KMS-11 (cell line): ENCODE results near the gene SLC25A18.
"Not testable (repeated sequence)": the region's sequence is repeated elsewhere in the genome, so short reads cannot be mapped to it uniquely, and the experiment has no call there.

ENCODE experiments used
- H2AFZ ChIP-seq: fragments of 200-600 bp; sonication (generic); 2 replicates; pipeline ENCODE4 v1.6.1; 2016; ENCODE audit warnings: antibody characterized with exemption, mixed run types, low read depth
- H3K27ac ChIP-seq: fragments of 200-600 bp; sonication (generic); 2 replicates; pipeline ENCODE4 v1.6.1; 2016; ENCODE audit warnings: mild to moderate bottlenecking, mixed run types
- H3K27me3 ChIP-seq: fragments of 200-600 bp; sonication (generic); 2 replicates; pipeline ENCODE4 v1.6.1; 2017; ENCODE audit warnings: mild to moderate bottlenecking, low read depth, mixed run types, moderate library complexity; ENCODE audit not compliant: insufficient read depth
- H3K36me3 ChIP-seq: fragments of 200-600 bp; sonication (generic); 2 replicates; pipeline ENCODE4 v1.6.1; 2017; ENCODE audit warnings: mild to moderate bottlenecking, mixed run types; ENCODE audit not compliant: insufficient read depth
- H3K4me1 ChIP-seq: fragments of 200-600 bp; sonication (generic); 2 replicates; pipeline ENCODE4 v1.6.1; 2016; ENCODE audit warnings: mild to moderate bottlenecking, low read depth, mixed run types; ENCODE audit not compliant: poor library complexity, severe bottlenecking
- H3K4me2 ChIP-seq: fragments of 200-600 bp; sonication (generic); 2 replicates; pipeline ENCODE4 v1.7.0; 2016; ENCODE audit warnings: mild to moderate bottlenecking, mixed run types
- H3K4me3 ChIP-seq: fragments of 200-600 bp; sonication (generic); IDR thresholded peaks from 2 replicates; pipeline ENCODE4 v1.6.1; 2017; ENCODE audit warnings: low read depth, low read length, mixed read lengths; ENCODE audit not compliant: insufficient read depth
- H3K79me2 ChIP-seq: fragments of 200-600 bp; sonication (generic); 2 replicates; pipeline ENCODE4 v1.6.1; 2016; ENCODE audit warnings: low read depth, mixed run types; ENCODE audit not compliant: insufficient read depth
- H3K9ac ChIP-seq: fragments of 200-600 bp; sonication (generic); 2 replicates; pipeline ENCODE4 v1.6.1; 2016; ENCODE audit warnings: mild to moderate bottlenecking, mixed run types
- H4K20me1 ChIP-seq: fragments of 200-600 bp; sonication (generic); 2 replicates; pipeline ENCODE4 v1.6.1; 2016; ENCODE audit warnings: mild to moderate bottlenecking, mixed run types; ENCODE audit not compliant: insufficient read depth
- CTCF ChIP-seq: fragments of 200-600 bp; sonication (generic); conservative IDR thresholded peaks from 2 replicates; pipeline ENCODE4 v1.6.1; 2017; ENCODE audit warnings: low read depth, mild to moderate bottlenecking, antibody characterized with exemption, low read length, moderate library complexity, mixed read lengths

SLC25A18 gene

DNA sequence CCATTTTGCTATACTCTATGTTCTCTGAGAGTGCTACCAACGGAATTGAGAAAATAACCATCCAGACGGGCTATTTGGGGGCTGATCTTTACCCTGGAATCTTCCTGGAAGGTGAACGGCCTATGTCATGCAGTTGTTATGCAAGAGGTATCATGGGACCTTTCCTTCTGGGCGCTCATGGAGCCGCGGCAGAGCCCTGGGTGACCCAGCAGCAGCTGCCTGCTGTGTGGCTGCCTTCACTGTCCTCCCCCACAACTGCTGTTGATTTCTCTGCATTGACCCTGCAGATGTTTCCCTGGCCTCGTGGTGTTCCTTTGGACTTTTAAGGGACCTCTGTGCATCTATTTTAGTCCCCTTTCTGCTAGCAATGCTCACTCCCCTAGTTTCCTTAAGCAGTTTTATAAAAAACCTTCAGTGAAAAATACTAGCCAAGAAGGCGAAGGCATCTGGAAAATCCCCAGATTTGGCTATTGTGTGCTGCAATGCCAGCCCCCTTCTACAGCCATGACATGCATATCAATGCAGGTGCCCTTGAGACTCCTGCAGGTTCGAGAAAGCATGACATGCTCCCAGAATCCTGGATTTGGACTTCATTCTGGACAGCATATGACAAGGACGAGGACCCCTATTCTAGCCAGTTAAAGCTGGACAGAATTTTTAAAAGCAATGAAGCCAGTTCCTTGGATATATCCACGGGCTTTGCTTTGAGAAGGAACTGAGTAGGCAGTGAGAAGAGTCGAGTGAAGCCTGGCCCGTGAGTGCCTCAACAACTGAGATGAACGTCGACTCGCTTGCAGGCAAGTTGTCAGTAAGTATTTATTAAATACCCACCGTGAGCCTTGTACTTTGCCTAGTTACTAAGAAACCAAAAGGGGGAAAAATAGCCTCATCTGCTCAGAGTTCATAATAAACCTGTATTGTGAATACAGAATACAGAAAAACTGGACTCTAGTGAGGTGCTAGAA lies at the start of gene SLC25A18:
TSS of gene SLC25A18 (plus strand) at position 593 of the 965 bp plus-strand sequence. CDS start 16,447 bp downstream, outside the sequence.
- no peak within 1 kb of the TSS for H2AFZ ChIP-seq
- TF ChIP-seq CTCF: no peak
- no peak within 1 kb of the TSS for H3K27ac ChIP-seq
- no peaks in the 10 kb centered on the region for H3K79me2 ChIP-seq
- H4K20me1 ChIP-seq: no peaks in the 10 kb centered on the region
- no peaks in the 10 kb centered on the region for H3K36me3 ChIP-seq
- H3K4me1 ChIP-seq: no peaks in the 10 kb centered on the region
- no peak within 1 kb of the TSS for H3K9ac ChIP-seq
- H3K4me3 ChIP-seq: no peak within 1 kb of the TSS
- H3K27me3 ChIP-seq: no peaks in the 10 kb centered on the region
- H3K4me2 ChIP-seq: no peak within 1 kb of the TSS

DNA sequence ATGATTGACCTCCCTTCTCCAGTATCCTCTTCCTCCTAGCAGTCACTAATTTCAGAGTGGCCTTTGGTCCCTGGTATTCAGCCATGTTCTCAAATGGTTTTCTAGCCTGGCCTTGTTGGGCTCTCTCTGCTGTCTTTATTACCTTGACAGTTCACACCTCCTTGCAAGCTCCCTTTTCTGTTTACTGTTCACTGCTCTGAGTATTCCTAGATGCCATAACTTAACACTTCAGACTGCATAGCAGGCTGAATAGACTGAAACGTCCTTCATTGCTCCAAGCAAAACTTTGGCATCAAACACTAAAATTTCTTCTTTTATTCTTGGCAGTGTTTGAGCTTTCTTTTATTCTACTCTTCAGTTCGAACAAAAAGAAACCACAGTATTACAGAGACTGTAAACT lies 49.7 kb upstream of the SLC25A18 start:
- H3K4me2 ChIP-seq: no peak overlapping the region
- H3K9ac ChIP-seq: no peak overlapping the region
- no peak overlapping the region for H3K27ac ChIP-seq
- no peaks in the 10 kb centered on the region for H4K20me1 ChIP-seq
- no peaks in the 10 kb centered on the region for H3K36me3 ChIP-seq
- H3K4me3 ChIP-seq: no peak overlapping the region
- no peak overlapping the region for H2AFZ ChIP-seq
- H3K27me3 ChIP-seq: no peaks in the 10 kb centered on the region
- TF ChIP-seq CTCF: no peak
- H3K4me1 ChIP-seq: no peaks in the 10 kb centered on the region
- H3K79me2 ChIP-seq: no peaks in the 10 kb centered on the region

- H4K20me1 ChIP-seq: no peaks in the 10 kb centered on the region
- no peak overlapping the region for H3K4me3 ChIP-seq
- H3K27ac ChIP-seq: no peak overlapping the region
- no peaks in the 10 kb centered on the region for H3K4me1 ChIP-seq
- no peaks in the 10 kb centered on the region for H3K36me3 ChIP-seq
- H3K9ac ChIP-seq: no peak overlapping the region
- no peak for TF ChIP-seq CTCF
- no peaks in the 10 kb centered on the region for H3K79me2 ChIP-seq
- H2AFZ ChIP-seq: no peak overlapping the region
- H3K27me3 ChIP-seq: no peaks in the 10 kb centered on the region
- no peak overlapping the region for H3K4me2 ChIP-seq
Observed at GRCh38 chr22:17514084-17514483, 49.2 kb upstream of the SLC25A18 start.

- Histone ChIP-seq H3K79me2 (no peaks in the 10 kb centered on the region), H3K4me3 (no peak overlapping the region), H3K9ac (no peak overlapping the region), H3K36me3 (no peaks in the 10 kb centered on the region), H3K4me2 (no peak overlapping the region), H3K27ac (no peak overlapping the region), H2AFZ (no peak overlapping the region), H4K20me1 (no peaks in the 10 kb centered on the region), H3K27me3 (no peaks in the 10 kb centered on the region), H3K4me1 (no peaks in the 10 kb centered on the region)
- no peak for TF ChIP-seq CTCF
Observed at GRCh38 chr22:17518406-17518805, 44.9 kb upstream of the SLC25A18 start.

GRCh38 chr22:17521971-17522370 lies 41.3 kb upstream of the SLC25A18 start:
- H3K9ac ChIP-seq, H3K36me3 ChIP-seq, H3K79me2 ChIP-seq, H3K4me1 ChIP-seq, H2AFZ ChIP-seq, H3K4me3 ChIP-seq, H3K27me3 ChIP-seq, H3K27ac ChIP-seq, H4K20me1 ChIP-seq, H3K4me2 ChIP-seq: not testable (repeated sequence)
